Fibroblast of skin of scalp (primary cell): ENCODE results near the gene GTF2H1.
"Not testable (repeated sequence)": the region's sequence is repeated elsewhere in the genome, so short reads cannot be mapped to it uniquely, and the experiment has no call there.

ENCODE experiments used
- DNase-seq: peaks from one replicate; pipeline ENCODE4 v3.0.0-alpha.2; 2013

Gene GTF2H1

DNA sequence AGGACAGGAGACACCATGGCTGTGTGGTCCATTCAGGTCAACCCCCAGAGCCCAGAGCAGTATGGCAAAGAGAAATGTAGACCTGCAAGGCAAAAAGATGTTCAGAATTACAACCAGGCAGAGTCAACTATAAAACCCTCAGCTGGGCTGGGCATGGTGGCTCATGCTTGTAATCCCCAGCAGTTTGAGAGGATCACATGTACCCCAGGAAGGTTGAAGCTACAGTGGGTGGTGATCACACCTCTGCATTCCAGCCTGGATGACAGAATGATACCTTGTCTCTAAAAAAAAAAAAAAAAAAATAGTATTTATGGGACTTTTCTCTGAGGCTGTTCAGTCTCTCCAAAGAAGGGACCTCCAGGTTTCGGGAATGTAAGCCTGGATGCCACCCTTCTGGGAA is 53.6 kb downstream of the GTF2H1 start:
- DNase-seq: no peak

DNA sequence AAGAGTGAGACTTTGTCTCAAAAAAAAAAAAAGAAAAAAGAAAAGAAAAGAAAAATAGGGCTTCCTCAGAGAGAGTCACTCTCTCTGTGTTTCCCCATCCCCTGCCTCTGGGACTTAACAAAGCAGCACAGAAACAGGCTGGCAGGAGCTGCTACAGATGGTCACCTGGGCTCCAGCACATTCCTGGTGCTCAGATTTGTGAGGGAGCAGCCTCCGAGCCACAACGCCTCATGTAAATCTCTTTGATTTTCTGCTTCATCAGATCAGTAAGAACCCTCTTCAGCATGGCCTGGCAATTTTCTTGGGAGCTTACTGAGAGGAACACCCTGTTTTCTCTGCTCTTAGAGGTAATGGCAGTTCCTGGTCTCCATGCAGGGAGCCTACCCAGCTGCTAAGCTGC is 56.8 kb downstream of the GTF2H1 start:
- no peak for DNase-seq

DNA sequence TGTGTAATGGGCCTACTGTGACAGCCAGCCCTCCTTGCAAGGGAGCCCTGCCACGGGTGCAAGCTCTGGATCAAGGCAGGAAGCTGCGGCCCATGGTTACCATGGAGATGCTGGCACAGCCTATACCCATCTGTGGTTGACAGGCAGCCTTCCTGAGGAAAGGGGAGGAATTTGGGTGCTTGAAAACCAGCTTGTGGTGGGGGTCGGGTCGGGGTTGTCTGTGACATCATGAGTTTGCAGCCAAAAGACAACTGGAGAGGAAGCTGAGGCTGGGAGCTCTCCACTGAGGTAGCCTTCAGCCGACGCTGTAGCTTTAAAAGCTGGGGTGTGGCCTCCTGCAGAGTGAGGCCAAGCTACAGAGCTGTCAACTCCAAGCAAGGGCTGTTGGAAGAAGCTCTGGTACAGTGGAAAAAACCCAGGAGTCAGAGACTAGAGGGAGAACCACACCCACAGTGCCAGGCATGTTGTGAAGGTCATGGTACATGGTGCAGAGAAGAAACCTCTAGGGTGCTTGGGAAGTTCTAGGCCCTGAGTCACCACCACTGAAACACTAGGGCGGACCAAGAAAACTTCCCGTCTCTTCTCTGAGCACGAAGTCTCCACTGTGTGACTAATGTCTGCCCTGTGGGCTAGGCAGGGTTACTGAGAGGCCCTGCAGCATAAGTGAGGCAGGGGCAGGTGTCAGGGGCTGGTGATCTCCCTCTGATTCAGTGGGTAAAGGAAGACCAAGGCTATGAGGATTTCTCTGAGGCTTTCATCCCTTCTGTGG is 61.2 kb downstream of the GTF2H1 start:
- DNase-seq: peak; percentile 98

DNA sequence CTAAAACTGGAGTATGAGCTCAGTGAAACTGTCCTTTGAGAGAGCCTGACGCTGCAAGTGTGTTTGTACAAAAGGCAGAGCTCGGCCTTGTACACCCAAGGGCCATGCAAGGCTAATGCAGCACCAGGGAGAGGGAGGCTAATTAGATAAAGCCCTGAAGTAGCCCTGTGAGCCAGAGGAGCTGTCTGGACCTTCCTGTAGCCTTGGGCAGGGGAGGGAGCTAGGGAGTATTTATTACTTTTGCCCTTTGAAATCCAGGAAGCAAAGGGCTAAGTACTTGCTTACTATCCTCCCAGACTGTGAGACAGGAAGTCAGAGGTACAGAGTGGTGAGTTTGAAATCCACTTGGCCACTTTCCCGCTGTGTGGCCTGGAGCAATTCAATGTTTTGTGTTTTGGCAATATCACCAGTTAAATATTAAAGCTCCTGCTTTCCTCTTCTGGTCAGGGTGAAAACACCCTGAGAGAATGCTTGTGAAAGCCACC is 61.8 kb downstream of the GTF2H1 start:
- peak; percentile 77 for DNase-seq

DNA sequence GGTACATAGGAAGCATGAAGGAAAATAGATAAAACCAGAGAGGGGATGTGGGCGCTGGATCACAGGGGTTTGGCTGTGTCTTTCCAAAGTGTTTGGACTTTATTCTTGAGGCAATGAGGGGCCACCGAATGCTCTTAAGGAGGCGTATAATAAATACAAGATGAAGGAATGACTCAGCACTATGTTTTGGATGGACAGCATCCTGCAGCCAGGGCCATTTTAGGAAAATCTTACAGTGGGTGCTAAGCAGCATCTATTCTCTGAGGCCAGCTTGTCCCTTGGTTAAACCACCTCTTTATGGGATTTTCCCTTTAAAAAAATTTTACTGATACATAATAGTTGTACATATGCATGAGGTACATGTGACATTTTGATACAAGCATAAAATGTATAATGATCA is 67.7 kb downstream of the GTF2H1 start:
- no peak for DNase-seq

- DNase-seq: peak; percentile 30
Observed at GRCh38 chr11:18392434-18393321, 70.3 kb downstream of the GTF2H1 start.

- DNase-seq: no peak
Observed at GRCh38 chr11:18393581-18394274, 71.4 kb downstream of the GTF2H1 start.

- peak; percentile 97 for DNase-seq
Observed at GRCh38 chr11:18394275-18394927, 72.0 kb downstream of the GTF2H1 start, which contains the start of gene LDHA. Gene LDHA (plus strand): TSS chr11:18394563. CDS start chr11:18396843, 2,280 bp downstream.

DNA sequence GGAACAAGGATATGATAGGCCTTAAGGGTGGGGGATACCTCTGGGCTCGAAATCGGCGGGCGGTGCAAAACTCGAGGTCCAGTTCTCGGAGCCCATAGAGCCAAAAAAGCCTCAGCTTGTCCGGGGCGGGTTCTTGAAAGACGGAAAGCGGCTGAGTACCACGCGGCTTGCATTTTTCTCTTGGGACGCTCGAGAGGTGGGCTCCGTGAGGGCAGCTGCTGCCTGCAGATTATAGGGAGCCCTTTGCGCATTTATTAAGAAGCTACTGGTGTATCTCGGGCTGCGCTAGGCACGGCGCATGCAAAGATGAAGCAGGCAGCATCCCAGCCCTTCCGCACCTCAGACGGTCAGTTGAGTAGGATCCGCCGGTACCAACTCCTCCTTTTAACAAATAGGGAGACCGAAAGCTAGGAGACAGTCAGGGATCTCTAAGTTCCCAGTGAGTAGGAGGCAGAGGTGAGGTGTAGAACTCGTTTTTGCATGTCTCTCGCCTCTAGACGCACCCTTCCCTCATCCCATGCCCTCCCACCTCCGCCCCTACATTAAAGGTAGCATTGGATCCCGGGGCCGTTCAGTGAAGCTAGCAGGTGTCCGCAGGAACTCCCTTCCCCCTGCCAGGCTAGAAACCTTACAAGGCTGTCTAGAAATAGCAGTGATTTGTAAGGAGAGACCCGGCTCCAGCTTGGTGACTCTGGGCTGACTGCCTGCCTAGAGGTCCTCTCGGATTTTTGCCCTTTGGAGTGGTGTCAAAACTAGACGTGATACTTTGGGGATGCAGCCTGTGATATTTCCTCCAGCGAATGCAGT is 72.8 kb downstream of the GTF2H1 start:
- DNase-seq: no peak

GRCh38 chr11:18395735-18396504 is 73.6 kb downstream of the GTF2H1 start:
- peak; percentile 99 for DNase-seq

DNA sequence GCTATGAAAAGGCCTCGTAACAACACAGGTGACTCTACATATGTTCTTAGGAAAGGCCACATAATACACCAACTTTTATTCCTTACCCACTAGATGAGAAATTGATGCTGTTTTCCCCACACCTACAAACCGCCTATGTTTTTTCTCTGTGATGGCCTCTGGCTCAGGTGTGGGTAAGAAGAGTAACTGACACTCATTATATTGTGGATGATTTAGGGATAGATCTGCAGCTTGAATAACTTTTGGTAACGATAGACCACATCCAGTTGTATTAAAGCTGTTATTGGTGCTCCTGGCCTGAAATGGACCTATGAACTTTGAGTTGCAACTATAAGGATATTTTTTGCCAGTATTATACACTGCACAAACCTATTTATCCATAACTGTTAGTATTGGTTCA is 75.6 kb downstream of the GTF2H1 start:
- DNase-seq: no peak

DNA sequence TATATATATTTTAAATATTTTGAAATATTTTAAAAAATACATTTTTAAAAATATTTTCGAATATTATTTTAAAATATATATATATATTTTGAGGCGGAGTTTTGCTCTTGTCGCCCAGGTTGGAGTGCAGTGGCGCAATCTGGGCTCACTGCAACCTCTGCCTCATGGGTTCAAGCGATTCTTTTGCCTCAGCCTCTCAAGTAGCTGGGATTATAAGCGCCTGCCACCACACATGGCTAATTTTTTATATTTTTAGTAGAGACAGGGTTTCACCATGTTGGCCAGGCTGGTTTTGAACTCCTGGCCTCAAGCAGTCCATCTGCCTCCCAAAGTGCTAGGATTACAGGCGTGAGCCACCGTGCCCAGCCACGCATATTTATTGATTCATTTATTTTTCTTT is 78.7 kb downstream of the GTF2H1 start:
- DNase-seq: not testable (repeated sequence)

DNA sequence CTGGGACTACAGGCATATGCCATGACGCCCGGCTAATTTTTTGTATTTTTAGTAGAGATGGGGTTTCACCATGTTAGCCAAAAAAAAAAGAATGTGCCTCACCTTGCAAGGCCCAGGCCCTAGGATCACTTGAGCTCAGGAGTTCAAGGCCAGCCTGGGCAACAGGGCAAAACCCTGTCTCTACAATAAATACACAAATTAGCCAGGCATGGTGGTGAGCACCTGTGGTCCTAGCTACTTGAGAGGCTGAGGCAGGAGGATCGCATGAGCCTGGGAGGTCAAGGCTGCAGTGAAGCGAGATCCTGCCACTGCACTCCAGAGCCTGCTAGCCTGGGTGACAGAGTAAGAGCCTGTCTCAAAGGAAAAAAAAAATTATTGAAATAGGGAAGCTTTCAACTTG is 81.7 kb downstream of the GTF2H1 start:
- DNase-seq: no peak

DNA sequence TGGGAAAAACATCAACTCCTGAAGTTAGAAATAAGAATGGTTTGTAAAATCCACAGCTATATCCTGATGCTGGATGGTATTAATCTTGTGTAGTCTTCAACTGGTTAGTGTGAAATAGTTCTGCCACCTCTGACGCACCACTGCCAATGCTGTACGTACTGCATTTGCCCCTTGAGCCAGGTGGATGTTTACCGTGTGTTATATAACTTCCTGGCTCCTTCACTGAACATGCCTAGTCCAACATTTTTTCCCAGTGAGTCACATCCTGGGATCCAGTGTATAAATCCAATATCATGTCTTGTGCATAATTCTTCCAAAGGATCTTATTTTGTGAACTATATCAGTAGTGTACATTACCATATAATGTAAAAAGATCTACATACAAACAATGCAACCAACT is 85.0 kb downstream of the GTF2H1 start:
- peak; percentile 51 for DNase-seq

GRCh38 chr11:18408558-18409291 is 86.4 kb downstream of the GTF2H1 start:
- peak; percentile 41 for DNase-seq

GRCh38 chr11:18416459-18416858 is 94.1 kb downstream of the GTF2H1 start:
- no peak for DNase-seq
